Kidney epithelial cell (primary cell): ENCODE data around the gene KIF26B. TPM values are rescaled to one million over a fixed set of nuclear protein-coding genes. Genes with fewer than 3 reads are reported as not detected.

ENCODE experiments used
- DNase-seq: peaks from one replicate; pipeline ENCODE4 v3.0.0-alpha.2; 2010; ENCODE audit warnings: low read depth
- H3K27me3 ChIP-seq: 2 replicates; pipeline ENCODE4 v1.6.0; 2011; ENCODE audit warnings: low read length; ENCODE audit not compliant: control insufficient read depth, insufficient read depth
- H3K36me3 ChIP-seq: 2 replicates; pipeline ENCODE4 v1.5.1; 2011; ENCODE audit warnings: low read length; ENCODE audit not compliant: control insufficient read depth, insufficient read depth
- H3K4me3 ChIP-seq: 2 replicates; pipeline ENCODE4 v1.5.1; 2011; ENCODE audit warnings: low read depth, mild to moderate bottlenecking, control low read depth, low read length
- total RNA-seq: library from RNA; depleted of rRNA; stranded (reverse); fragments of >200 nt; gene quantifications from 2 replicates; pipeline ENCODE4 v1.2.3, GENCODE V29; 2015
- TF ChIP-seq, protein P1 (sequence below): IDR thresholded peaks from 2 replicates; pipeline ENCODE4 v1.5.1; 2011; ENCODE audit warnings: mild to moderate bottlenecking, moderate library complexity, low read length, control low read depth, inconsistent platforms; ENCODE audit not compliant: insufficient read depth, poor library complexity, severe bottlenecking

KIF26B gene
- total RNA-seq, 1 donor from 2014 or later: 14.6 TPM

DNA sequence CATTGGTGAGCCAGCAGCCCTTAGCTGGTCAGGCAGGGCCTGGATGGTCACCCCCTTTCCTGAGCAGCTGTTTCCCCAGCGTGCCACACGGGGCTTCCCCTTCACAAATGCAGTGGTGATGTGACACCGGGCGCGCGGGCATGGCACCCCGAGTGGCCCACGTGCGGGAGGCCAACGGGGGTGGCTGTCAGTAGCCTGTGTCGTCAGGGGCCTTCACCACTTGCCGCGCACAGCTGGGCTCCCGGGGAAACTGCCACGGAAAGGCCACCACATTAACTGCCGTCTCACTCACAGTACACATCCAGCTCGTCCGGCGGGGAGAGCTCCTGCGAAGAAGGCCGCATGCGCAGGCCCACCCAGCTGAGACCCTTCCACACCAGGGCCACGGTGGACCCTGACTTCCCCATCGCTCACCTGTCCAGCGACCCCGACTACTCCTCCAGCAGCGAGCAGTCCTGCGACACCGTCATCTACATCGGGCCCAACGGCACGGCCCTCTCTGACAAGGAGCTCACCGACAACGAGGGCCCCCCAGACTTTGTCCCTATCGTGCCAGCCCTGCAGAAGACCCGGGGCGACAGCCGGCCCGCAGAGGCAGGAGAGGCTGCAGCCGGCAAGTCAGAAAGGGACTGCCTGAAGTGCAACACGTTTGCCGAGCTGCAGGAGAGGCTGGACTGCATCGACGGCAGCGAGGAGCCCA is 530.5 kb downstream of the KIF26B start:
- peaks cover 1% of the 10 kb centered on the region for H3K36me3 ChIP-seq
- H3K27me3 ChIP-seq: no peaks in the 10 kb centered on the region
- DNase-seq: no peak
- TF ChIP-seq, protein P1, sequence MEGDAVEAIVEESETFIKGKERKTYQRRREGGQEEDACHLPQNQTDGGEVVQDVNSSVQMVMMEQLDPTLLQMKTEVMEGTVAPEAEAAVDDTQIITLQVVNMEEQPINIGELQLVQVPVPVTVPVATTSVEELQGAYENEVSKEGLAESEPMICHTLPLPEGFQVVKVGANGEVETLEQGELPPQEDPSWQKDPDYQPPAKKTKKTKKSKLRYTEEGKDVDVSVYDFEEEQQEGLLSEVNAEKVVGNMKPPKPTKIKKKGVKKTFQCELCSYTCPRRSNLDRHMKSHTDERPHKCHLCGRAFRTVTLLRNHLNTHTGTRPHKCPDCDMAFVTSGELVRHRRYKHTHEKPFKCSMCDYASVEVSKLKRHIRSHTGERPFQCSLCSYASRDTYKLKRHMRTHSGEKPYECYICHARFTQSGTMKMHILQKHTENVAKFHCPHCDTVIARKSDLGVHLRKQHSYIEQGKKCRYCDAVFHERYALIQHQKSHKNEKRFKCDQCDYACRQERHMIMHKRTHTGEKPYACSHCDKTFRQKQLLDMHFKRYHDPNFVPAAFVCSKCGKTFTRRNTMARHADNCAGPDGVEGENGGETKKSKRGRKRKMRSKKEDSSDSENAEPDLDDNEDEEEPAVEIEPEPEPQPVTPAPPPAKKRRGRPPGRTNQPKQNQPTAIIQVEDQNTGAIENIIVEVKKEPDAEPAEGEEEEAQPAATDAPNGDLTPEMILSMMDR: no peak
- H3K4me3 ChIP-seq: no peak overlapping the region

DNA sequence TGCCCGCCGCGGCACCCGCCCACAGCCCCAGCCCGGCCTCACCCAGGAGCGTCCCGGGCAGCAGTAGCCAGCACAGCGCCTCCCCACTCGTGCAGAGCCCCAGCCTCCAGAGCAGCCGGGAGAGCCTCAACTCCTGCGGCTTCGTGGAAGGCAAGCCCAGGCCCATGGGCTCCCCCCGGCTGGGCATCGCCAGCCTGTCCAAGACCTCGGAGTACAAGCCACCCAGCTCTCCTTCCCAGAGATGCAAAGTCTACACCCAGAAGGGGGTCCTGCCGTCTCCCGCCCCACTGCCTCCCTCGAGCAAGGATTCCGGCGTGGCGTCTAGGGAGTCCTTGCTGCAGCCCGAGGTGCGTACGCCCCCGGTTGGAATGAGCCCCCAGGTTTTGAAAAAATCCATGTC is 531.2 kb downstream of the KIF26B start:
- H3K36me3 ChIP-seq: peaks cover 1% of the 10 kb centered on the region
- TF ChIP-seq, protein P1: no peak
- no peak overlapping the region for H3K4me3 ChIP-seq
- no peak for DNase-seq
- no peaks in the 10 kb centered on the region for H3K27me3 ChIP-seq

DNA sequence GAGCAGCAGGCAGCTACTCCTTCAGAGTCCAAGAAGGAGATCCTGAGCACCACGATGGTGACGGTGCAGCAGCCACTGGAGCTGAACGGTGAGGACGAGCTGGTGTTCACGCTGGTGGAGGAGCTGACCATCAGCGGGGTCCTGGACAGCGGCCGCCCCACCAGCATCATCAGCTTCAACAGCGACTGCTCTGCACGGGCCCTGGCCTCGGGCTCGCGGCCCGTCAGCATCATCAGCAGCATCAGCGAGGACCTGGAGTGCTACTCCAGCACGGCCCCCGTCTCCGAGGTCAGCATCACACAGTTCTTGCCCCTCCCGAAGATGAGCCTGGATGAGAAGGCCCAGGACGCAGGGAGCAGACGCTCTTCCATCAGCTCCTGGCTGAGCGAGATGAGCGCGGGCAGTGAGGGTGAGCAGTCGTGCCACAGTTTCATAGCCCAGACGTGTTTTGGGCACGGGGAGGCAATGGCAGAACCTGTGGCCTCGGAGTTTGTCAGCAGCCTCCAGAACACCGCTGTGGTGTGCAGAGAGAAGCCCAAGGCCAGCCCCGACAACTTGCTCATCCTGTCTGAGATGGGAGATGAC is 531.8 kb downstream of the KIF26B start:
- TF ChIP-seq, protein P1: no peak
- Histone ChIP-seq H3K4me3 (no peak overlapping the region), H3K27me3 (no peaks in the 10 kb centered on the region), H3K36me3 (peaks cover 1% of the 10 kb centered on the region)
- DNase-seq: no peak

DNA sequence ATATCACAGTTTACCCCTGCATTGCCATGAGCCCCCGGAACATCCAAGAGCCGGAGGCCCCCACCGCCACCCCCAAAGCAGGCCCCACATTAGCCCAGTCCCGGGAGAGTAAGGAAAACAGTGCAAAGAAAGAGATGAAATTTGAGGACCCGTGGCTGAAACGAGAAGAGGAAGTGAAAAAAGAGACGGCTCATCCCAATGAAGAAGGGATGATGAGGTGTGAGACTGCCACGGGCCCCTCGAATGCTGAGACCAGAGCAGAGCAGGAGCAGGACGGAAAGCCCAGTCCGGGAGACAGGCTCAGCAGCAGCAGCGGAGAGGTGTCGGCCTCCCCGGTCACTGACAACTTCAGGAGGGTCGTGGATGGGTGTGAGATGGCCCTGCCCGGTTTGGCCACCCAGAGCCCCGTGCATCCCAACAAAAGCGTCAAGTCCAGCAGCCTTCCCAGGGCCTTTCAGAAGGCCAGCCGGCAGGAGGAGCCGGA is 532.4 kb downstream of the KIF26B start:
- TF ChIP-seq, protein P1: no peak
- no peak overlapping the region for H3K4me3 ChIP-seq
- no peaks in the 10 kb centered on the region for H3K27me3 ChIP-seq
- DNase-seq: no peak
- H3K36me3 ChIP-seq: peaks cover 1% of the 10 kb centered on the region

DNA sequence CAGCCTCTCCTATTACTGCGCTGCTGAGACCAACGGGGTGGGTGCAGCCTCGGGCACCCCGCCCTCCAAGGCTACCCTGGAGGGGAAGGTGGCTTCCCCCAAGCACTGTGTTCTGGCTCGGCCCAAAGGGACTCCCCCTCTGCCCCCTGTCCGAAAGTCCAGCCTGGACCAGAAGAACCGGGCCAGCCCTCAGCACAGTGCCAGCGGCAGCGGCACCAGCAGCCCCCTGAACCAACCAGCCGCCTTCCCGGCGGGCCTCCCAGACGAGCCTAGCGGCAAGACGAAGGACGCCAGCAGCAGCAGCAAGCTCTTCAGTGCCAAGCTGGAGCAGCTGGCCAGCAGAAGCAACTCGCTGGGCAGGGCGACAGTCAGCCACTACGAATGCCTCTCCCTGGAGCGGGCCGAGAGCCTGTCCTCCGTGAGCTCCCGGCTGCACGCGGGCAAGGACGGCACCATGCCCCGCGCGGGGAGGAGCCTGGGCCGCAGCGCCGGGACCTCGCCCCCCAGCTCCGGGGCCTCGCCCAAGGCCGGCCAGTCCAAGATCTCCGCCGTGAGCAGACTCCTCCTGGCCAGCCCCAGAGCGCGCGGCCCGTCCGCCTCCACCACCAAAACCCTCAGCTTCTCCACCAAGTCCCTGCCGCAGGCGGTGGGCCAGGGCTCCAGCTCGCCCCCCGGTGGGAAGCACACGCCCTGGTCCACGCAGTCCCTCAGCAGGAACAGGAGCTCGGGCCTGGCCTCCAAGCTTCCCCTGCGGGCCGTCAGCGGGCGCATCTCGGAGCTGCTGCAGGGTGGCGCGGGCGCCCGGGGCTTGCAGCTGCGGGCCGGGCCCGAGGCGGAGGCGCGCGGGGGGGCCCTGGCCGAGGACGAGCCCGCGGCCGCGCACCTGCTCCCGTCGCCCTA is 533.1 kb downstream of the KIF26B start:
- no peak for DNase-seq
- H3K27me3 ChIP-seq: no peaks in the 10 kb centered on the region
- peaks cover 1% of the 10 kb centered on the region for H3K36me3 ChIP-seq
- TF ChIP-seq, protein P1: no peak
- H3K4me3 ChIP-seq: no peak overlapping the region
